G401 (cell line): ENCODE data around the gene MS4A6A. TPM values are rescaled to one million over a fixed set of nuclear protein-coding genes. Genes with fewer than 3 reads are reported as not detected.
"Not testable (repeated sequence)": the region's sequence is repeated elsewhere in the genome, so short reads cannot be mapped to it uniquely, and the experiment has no call there.

ENCODE experiments used
- DNase-seq: peaks from one replicate; pipeline ENCODE4 v3.0.0-alpha.2; 2015; ENCODE audit warnings: low spot score
- in situ Hi-C: cut with HindIII; loops from 2 replicates; pipeline ENCODE4 v1.10.0; 2016; ENCODE audit warnings: low sequenced_read_pairs, mixed read lengths
- total RNA-seq: library from RNA; depleted of rRNA; stranded (reverse); fragments of >200 nt; shearing (Covaris generic); gene quantifications from 2 replicates; pipeline ENCODE4 v1.2.3, GENCODE V29; 2014

The MS4A6A gene
- total RNA-seq, 1 experiment from 2014 or later: not detected

- in situ Hi-C loops, DNase-seq: not testable (repeated sequence)
These were observed 2.6 kb upstream of the MS4A6A start for GRCh38 chr11:60185512-60185827.

- DNase-seq: no peak
- in situ Hi-C loops: no loop called here
These were observed 2.1 kb upstream of the MS4A6A start for GRCh38 chr11:60184824-60185511.

GRCh38 chr11:60183591-60184205 is 815 bp upstream of the MS4A6A start:
- in situ Hi-C loops: no loop called here
- no peak for DNase-seq

GRCh38 chr11:60175860-60176275 is 7.0 kb downstream of the MS4A6A start:
- no peak for DNase-seq
- in situ Hi-C loops: no loop called here

GRCh38 chr11:60172011-60172410 is 10.9 kb downstream of the MS4A6A start:
- in situ Hi-C loops: no loop called here
- no peak for DNase-seq

GRCh38 chr11:60170566-60170965 is 12.3 kb downstream of the MS4A6A start:
- no peak for DNase-seq
- in situ Hi-C loops: no loop called here

- no peak for DNase-seq
- in situ Hi-C loops: no loop called here
These were observed 13.5 kb downstream of the MS4A6A start for GRCh38 chr11:60169264-60169915.

GRCh38 chr11:60168306-60168705 is 14.6 kb downstream of the MS4A6A start:
- no peak for DNase-seq
- in situ Hi-C loops: no loop called here

GRCh38 chr11:60165951-60166350 is 16.9 kb downstream of the MS4A6A start:
- no peak for DNase-seq
- in situ Hi-C loops: no loop called here

GRCh38 chr11:60165538-60165937 is 17.3 kb downstream of the MS4A6A start:
- in situ Hi-C loops: no loop called here
- DNase-seq: no peak

GRCh38 chr11:60164550-60165075 is 18.3 kb downstream of the MS4A6A start:
- no peak for DNase-seq
- in situ Hi-C loops: no loop called here

- in situ Hi-C loops: no loop called here
- DNase-seq: no peak
These were observed 21.1 kb downstream of the MS4A6A start for GRCh38 chr11:60161766-60162165.

- in situ Hi-C loops: no loop called here
- no peak for DNase-seq
These were observed 21.8 kb downstream of the MS4A6A start for GRCh38 chr11:60161107-60161506.

GRCh38 chr11:60159868-60160267 is 23.0 kb downstream of the MS4A6A start:
- no peak for DNase-seq
- in situ Hi-C loops: no loop called here

- no peak for DNase-seq
- in situ Hi-C loops: no loop called here
These were observed 23.6 kb downstream of the MS4A6A start for GRCh38 chr11:60159284-60159683.

- in situ Hi-C loops: no loop called here
- no peak for DNase-seq
These were observed 24.2 kb downstream of the MS4A6A start for GRCh38 chr11:60158636-60159035.

GRCh38 chr11:60155931-60156330 is 27.0 kb downstream of the MS4A6A start:
- in situ Hi-C loops: no loop called here
- DNase-seq: no peak

- not testable (repeated sequence) for DNase-seq
These were observed 30.2 kb downstream of the MS4A6A start for GRCh38 chr11:60152727-60153126.

GRCh38 chr11:60150279-60150678 is 32.6 kb downstream of the MS4A6A start:
- in situ Hi-C loops: no loop called here
- DNase-seq: no peak

More at GRCh38 chr11:60152727-60153126, 30.2 kb downstream of the MS4A6A start:
- in situ Hi-C loops: not testable (repeated sequence)

GRCh38 chr11:60145677-60146076 is 37.2 kb downstream of the MS4A6A start:
- DNase-seq: no peak
- in situ Hi-C loops: no loop called here
